Measurements from ENCODE around the gene MRNIP.

MRNIP gene

GRCh38 chr5:179887802-179888201 is 29.2 kb upstream of the MRNIP start:
- H3K36me3 ChIP-seq = peaks cover 100% of the 10 kb centered on the region
- peaks cover 24% of the 10 kb centered on the region; the same call in 1 of the 2 replicates for H4K20me1 ChIP-seq
- H3K4me1 ChIP-seq = no peaks in the 10 kb centered on the region
- no peak overlapping the region for H3K27ac ChIP-seq
- H3K4me2 ChIP-seq = no peak overlapping the region
- no peak overlapping the region for H3K4me3 ChIP-seq
- H3K27me3 ChIP-seq = no peaks in the 10 kb centered on the region
- H3K9me3 ChIP-seq = peaks cover 45% of the 10 kb centered on the region
- no peak for TF ChIP-seq Cebpa-rat (IDR thresholded peaks at IDR 0.05)
- no peak overlapping the region for H3K9ac ChIP-seq

DNA sequence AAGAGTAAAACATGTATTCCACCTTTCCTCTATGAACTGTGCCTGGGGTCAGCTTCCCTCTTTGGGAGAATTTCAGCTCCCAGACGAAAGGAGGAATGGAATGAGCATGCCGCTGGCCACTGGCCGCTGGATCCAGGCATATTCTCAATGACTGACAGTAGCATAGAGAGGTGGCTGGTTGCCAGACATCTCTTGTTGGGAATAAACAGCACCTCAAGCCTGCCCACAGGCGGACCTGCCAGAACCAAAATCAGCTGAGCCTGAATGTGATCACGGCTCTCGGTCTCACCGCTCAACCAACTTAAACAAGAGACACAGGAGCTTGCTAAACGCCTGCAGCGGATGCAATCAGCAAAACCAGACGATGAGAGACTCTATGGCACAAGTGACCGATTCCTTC is 28.5 kb upstream of the MRNIP start:
- no peak overlapping the region for H3K27ac ChIP-seq
- H3K36me3 ChIP-seq = peaks cover 100% of the 10 kb centered on the region
- H4K20me1 ChIP-seq = peaks cover 23% of the 10 kb centered on the region; the same call in 1 of the 2 replicates
- H3K9ac ChIP-seq = no peak overlapping the region
- no peaks in the 10 kb centered on the region for H3K27me3 ChIP-seq
- peaks cover 52% of the 10 kb centered on the region for H3K9me3 ChIP-seq
- TF ChIP-seq Cebpa-rat (IDR thresholded peaks at IDR 0.05) = no peak
- no peaks in the 10 kb centered on the region for H3K4me1 ChIP-seq
- H3K4me2 ChIP-seq = no peak overlapping the region
- H3K4me3 ChIP-seq = no peak overlapping the region

- no peaks in the 10 kb centered on the region for H3K27me3 ChIP-seq
- H3K9ac ChIP-seq = no peak overlapping the region
- no peak overlapping the region for H3K27ac ChIP-seq
- no peak for TF ChIP-seq Cebpa-rat (IDR thresholded peaks at IDR 0.05)
- peaks cover 98% of the 10 kb centered on the region for H3K36me3 ChIP-seq
- peaks cover 16% of the 10 kb centered on the region; the same call in 1 of the 2 replicates for H4K20me1 ChIP-seq
- no peak overlapping the region for H3K4me2 ChIP-seq
- no peaks in the 10 kb centered on the region for H3K4me1 ChIP-seq
- H3K4me3 ChIP-seq = no peak overlapping the region
- H3K9me3 ChIP-seq = peaks cover 53% of the 10 kb centered on the region
Observed at GRCh38 chr5:179886190-179886911, 27.7 kb upstream of the MRNIP start.

GRCh38 chr5:179885491-179886090 is 27.0 kb upstream of the MRNIP start:
- Histone ChIP-seq H3K9me3 (peaks cover 53% of the 10 kb centered on the region), H3K4me2 (no peak overlapping the region), H3K4me3 (no peak overlapping the region), H3K9ac (no peak overlapping the region), H3K4me1 (no peaks in the 10 kb centered on the region), H3K27ac (no peak overlapping the region), H3K36me3 (peaks cover 98% of the 10 kb centered on the region), H4K20me1 (peaks cover 16% of the 10 kb centered on the region), H3K27me3 (no peaks in the 10 kb centered on the region)
- no peak for TF ChIP-seq Cebpa-rat (IDR thresholded peaks at IDR 0.05)

DNA sequence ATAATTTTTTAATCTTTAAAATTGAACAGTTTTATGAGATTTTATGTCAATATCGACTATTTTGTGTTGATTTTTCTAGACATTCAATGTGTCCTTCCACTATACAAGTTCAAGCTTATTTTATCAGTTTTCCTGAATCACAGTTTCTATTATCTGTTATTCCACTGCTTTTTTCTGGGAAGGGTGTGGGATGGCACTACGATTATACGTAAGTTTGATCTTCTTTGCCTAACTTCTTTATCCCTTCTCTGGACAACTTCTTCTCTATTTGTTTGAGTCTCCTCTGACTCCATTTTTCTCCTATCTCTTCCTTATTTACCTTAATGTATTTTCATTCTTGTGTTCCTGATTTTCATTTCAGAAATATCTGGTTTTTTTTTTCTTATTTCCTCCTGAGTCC is 24.5 kb upstream of the MRNIP start:
- H3K9me3 ChIP-seq = peaks cover 53% of the 10 kb centered on the region
- H4K20me1 ChIP-seq = peaks cover 25% of the 10 kb centered on the region; the same call in 1 of the 2 replicates
- no peak for TF ChIP-seq Cebpa-rat (IDR thresholded peaks at IDR 0.05)
- no peak overlapping the region for H3K4me3 ChIP-seq
- H3K27ac ChIP-seq = no peak overlapping the region
- H3K4me2 ChIP-seq = no peak overlapping the region
- H3K27me3 ChIP-seq = no peaks in the 10 kb centered on the region
- no peaks in the 10 kb centered on the region for H3K4me1 ChIP-seq
- no peak overlapping the region for H3K9ac ChIP-seq
- peaks cover 98% of the 10 kb centered on the region for H3K36me3 ChIP-seq

GRCh38 chr5:179882338-179882737 is 23.7 kb upstream of the MRNIP start:
- Histone ChIP-seq H3K4me1 (no peaks in the 10 kb centered on the region), H4K20me1 (peaks cover 27% of the 10 kb centered on the region; the same call in 1 of the 2 replicates), H3K36me3 (peaks cover 98% of the 10 kb centered on the region), H3K9me3 (peaks cover 53% of the 10 kb centered on the region), H3K9ac (no peak overlapping the region), H3K4me2 (no peak overlapping the region), H3K27me3 (no peaks in the 10 kb centered on the region), H3K4me3 (no peak overlapping the region), H3K27ac (no peak overlapping the region)
- TF ChIP-seq Cebpa-rat (IDR thresholded peaks at IDR 0.05) = no peak

DNA sequence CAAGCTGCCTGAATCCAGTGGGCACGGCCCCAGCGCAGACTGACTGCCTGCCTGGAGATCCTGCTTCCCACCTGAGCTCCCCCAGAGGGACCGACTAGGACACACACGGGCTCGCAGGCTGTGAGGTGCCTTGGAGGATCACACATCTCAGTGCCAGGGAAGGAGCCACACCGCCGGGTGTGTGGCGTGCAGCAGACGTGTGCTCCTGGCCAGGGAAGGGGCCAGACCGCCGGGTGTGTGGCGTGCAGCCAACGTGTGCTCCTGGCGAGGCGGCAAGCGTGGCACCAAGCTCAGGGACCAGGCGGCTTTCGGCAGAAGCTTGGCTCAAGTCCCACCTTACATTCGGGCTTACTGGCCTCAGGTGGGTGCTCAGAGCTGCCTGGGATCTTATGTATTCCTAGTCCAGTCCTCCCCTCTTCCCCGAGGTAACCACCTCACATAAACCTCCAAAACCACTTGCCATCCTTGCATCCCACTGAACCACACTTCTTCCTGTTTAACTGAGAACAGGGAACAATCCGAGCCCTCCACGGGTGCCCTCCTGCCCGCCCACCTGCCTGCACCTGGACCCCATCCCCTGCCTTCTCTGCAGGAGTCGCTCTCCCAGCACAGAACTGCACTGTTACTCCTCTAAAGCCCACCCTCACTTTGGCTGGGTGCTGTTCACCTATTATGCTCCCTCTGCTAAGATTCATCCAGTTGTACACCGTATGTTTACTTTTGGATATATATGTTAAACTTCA is 22.4 kb upstream of the MRNIP start:
- TF ChIP-seq Cebpa-rat (IDR thresholded peaks at IDR 0.05) = no peak
- Histone ChIP-seq H3K9me3 (peaks cover 41% of the 10 kb centered on the region), H3K4me3 (no peak overlapping the region), H4K20me1 (peaks cover 27% of the 10 kb centered on the region; the same call in 1 of the 2 replicates), H3K27me3 (no peaks in the 10 kb centered on the region), H3K36me3 (peaks cover 98% of the 10 kb centered on the region), H3K4me2 (no peak overlapping the region), H3K4me1 (no peaks in the 10 kb centered on the region), H3K9ac (no peak overlapping the region), H3K27ac (no peak overlapping the region)

GRCh38 chr5:179880066-179880650 is 21.5 kb upstream of the MRNIP start:
- peaks cover 98% of the 10 kb centered on the region for H3K36me3 ChIP-seq
- no peaks in the 10 kb centered on the region for H3K4me1 ChIP-seq
- H4K20me1 ChIP-seq = peaks cover 27% of the 10 kb centered on the region; the same call in 1 of the 2 replicates
- no peak overlapping the region for H3K4me2 ChIP-seq
- no peak overlapping the region for H3K27ac ChIP-seq
- H3K9ac ChIP-seq = no peak overlapping the region
- peaks cover 32% of the 10 kb centered on the region for H3K9me3 ChIP-seq
- TF ChIP-seq Cebpa-rat (IDR thresholded peaks at IDR 0.05) = no peak
- no peak overlapping the region for H3K4me3 ChIP-seq
- no peaks in the 10 kb centered on the region for H3K27me3 ChIP-seq

DNA sequence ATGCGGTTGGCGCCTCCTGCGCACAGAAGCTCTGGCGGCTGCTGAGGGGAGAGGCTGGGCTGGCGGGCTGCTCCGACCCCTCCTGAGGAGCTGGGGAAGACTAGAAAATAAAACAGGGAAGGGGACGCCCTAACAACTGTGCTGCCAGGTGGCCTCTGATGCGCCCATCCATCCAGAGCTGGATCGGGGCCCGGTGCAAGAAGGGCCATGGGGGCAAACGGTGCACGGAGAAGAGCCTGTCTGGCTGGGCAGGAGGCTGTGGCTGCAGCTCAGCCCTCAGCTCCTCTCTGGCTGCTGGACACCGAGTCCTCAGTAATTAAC is 21.0 kb upstream of the MRNIP start:
- no peak for TF ChIP-seq Cebpa-rat (IDR thresholded peaks at IDR 0.05)

More for the DNA sequence above, 21.0 kb upstream of the MRNIP start:
- Histone ChIP-seq H3K4me3 (no peak overlapping the region), H3K9ac (no peak overlapping the region), H3K27me3 (no peaks in the 10 kb centered on the region), H3K9me3 (peaks cover 27% of the 10 kb centered on the region), H4K20me1 (peaks cover 27% of the 10 kb centered on the region; the same call in 1 of the 2 replicates), H3K27ac (no peak overlapping the region), H3K4me2 (no peak overlapping the region), H3K36me3 (peaks cover 98% of the 10 kb centered on the region), H3K4me1 (no peaks in the 10 kb centered on the region)

All from BLaER1 (cell line).